Sigmoid colon (tissue), 7 donors: ENCODE results near the gene NDRG2. TPM values are rescaled to one million over a fixed set of nuclear protein-coding genes. Genes with fewer than 3 reads are reported as not detected.
A peak's percentile ranks its signal among the peaks of the same experiment; 100 is the strongest.

ENCODE experiments used
- DNase-seq: peaks from one replicate; pipeline ENCODE4 v3.0.0-alpha.2; 2019
- H3K27ac ChIP-seq, 4 donors: fragments of 200-600 bp; sonication (generic); one replicate each; pipeline ENCODE4 v1.5.1; 2016 to 2019; ENCODE audit warnings: mild to moderate bottlenecking in 1 of 4
- H3K27me3 ChIP-seq, 3 donors: fragments of 200-600 bp; sonication (generic); one replicate each; pipeline ENCODE4 v1.5.1; 2019; ENCODE audit warnings: mild to moderate bottlenecking in 1 of 3
- H3K36me3 ChIP-seq, 4 donors: fragments of 200-600 bp; sonication (generic); one replicate each; pipeline ENCODE4 v1.5.1; 2016 to 2019
- H3K4me1 ChIP-seq, 4 donors: fragments of 200-600 bp; sonication (generic); one replicate each; pipeline ENCODE4 v1.5.1; 2017 to 2019
- H3K4me3 ChIP-seq, 4 donors: fragments of 200-600 bp; sonication (generic); one replicate each; pipeline ENCODE4 v1.5.1; 2017 to 2019; ENCODE audit warnings: mild to moderate bottlenecking in 2 of 4, moderate library complexity in 1 of 4
- H3K9me3 ChIP-seq, 4 donors: fragments of 200-600 bp in 3 of 4; sonication (generic) in 3 of 4; one replicate each; pipeline versions ENCODE4 v1.5.1 to v1.6.1; 2013 to 2019
- CTCF ChIP-seq, 4 experiments: fragments of 450-650 bp in 3 of 4; fragments of 200-600 bp in 1 of 4; IDR thresholded peaks; one replicate each; pipeline ENCODE4 v1.5.1; 2016 to 2019; ENCODE audit warnings: antibody characterized with exemption in 4 of 4, mild to moderate bottlenecking in 3 of 4, moderate library complexity in 2 of 4
- EP300 ChIP-seq, 4 donors: sonication (generic); formaldehyde crosslinking; IDR thresholded peaks; one replicate each; pipeline ENCODE4 v1.6.1; 2017; ENCODE audit warnings: antibody characterized with exemption in 4 of 4
- POLR2A ChIP-seq, 2 donors: fragments of 450-650 bp; IDR thresholded peaks; one replicate each; pipeline ENCODE4 v1.6.1; 2016; ENCODE audit warnings: antibody characterized with exemption in 2 of 2, mild to moderate bottlenecking in 2 of 2, moderate library complexity in 2 of 2
- POLR2AphosphoS5 ChIP-seq, 4 donors: sonication (generic); formaldehyde crosslinking; IDR thresholded peaks; one replicate each; pipeline ENCODE4 v1.6.1; 2017; ENCODE audit warnings: antibody characterized with exemption in 4 of 4
- WGBS, 2 donors: extraction: QIAGEN DNeasy Blood & Tissue Kit; methylation state at CpG; one replicate each; pipeline ENCODE4 v1.1.7; 2013; 5-methylcytosine and 5-hydroxymethylcytosine counted together
- intact Hi-C: fragments of 100-400 bp; cut with DNase I; formaldehyde crosslinking; loops from one replicate; pipeline ENCODE4 v1.15.1; 2023
- polyA plus RNA-seq, 3 donors: library from polyadenylated mRNA; stranded (reverse); fragments of 200-250 nt; gene quantifications; one replicate each; pipeline ENCODE4 v1.2.3, GENCODE V29; 2013
- total RNA-seq, 4 donors: library from RNA; depleted of rRNA; stranded (reverse); fragments of >200 nt; gene quantifications; one replicate each; pipeline ENCODE4 v1.1.0, GENCODE V29; 2016
- donor health status: healthy with polysubstance abuse.
- donor health status: Bipolar disorder and iron deficiency.
- donor health status: healthy.

Gene NDRG2
- total and polyA plus RNA-seq, 7 donors, result 114 to 276 (median 199) TPM

GRCh38 chr14:21068521-21069387, 43.9 kb upstream of the NDRG2 start:
- Histone ChIP-seq H3K27ac (peak overlapping the region; percentile 87 to 93 (median 88)), H3K4me1 (peaks cover 0 to 39% (median 36%) of the 10 kb centered on the region in 4 donors), H3K36me3 (no peaks in the 10 kb centered on the region), H3K9me3 (no peaks in the 10 kb centered on the region), H3K4me3 (peak overlapping the region; percentile 60 to 85 (median 64)), H3K27me3 (no peaks in the 10 kb centered on the region)
- WGBS, 2 donors, result 8 to 14% methylated on average over 45 of the region's 45 CpGs
- intact Hi-C loops, result no loop called here
- peak; percentile 83 for DNase-seq
- TF ChIP-seq EP300 (IDR thresholded peaks at IDR 0.05) (no peak), CTCF (IDR thresholded peaks at IDR 0.05) (peak; percentile 54 to 72 (median 62))

GRCh38 chr14:21066882-21067502, 42.1 kb upstream of the NDRG2 start:
- WGBS, 2 donors, result 51 to 71% methylated on average over 7 of the region's 7 CpGs
- no peak for DNase-seq
- H3K27ac ChIP-seq, result no peak overlapping the region
- intact Hi-C loops, result no loop called here
- H3K27me3 ChIP-seq, result no peaks in the 10 kb centered on the region
- H3K36me3 ChIP-seq, result no peaks in the 10 kb centered on the region
- H3K4me1 ChIP-seq, result peaks cover 0 to 35% (median 31%) of the 10 kb centered on the region in 4 donors
- H3K9me3 ChIP-seq, result no peaks in the 10 kb centered on the region
- TF ChIP-seq EP300 (IDR thresholded peaks at IDR 0.05), result no peak
- TF ChIP-seq POLR2A (IDR thresholded peaks at IDR 0.05), result no peak
- TF ChIP-seq CTCF (IDR thresholded peaks at IDR 0.05), result no peak
- H3K4me3 ChIP-seq, result no peak overlapping the region

- 81 to 84% methylated on average over 3 of the region's 3 CpGs for WGBS, 2 donors
- intact Hi-C loops, result no loop called here
- Histone ChIP-seq H3K4me3 (no peak overlapping the region), H3K27me3 (no peaks in the 10 kb centered on the region), H3K9me3 (no peaks in the 10 kb centered on the region), H3K36me3 (no peaks in the 10 kb centered on the region), H3K27ac (peak overlapping the region in 1 of 4 donors; percentile 13), H3K4me1 (peaks cover 0 to 13% (median 4%) of the 10 kb centered on the region in 4 donors)
- TF ChIP-seq EP300 (IDR thresholded peaks at IDR 0.05) (no peak), CTCF (IDR thresholded peaks at IDR 0.05) (no peak), POLR2A (IDR thresholded peaks at IDR 0.05) (no peak), POLR2AphosphoS5 (IDR thresholded peaks at IDR 0.05) (no peak)
- DNase-seq, result no peak
Observed at GRCh38 chr14:21063479-21063878, 38.6 kb upstream of the NDRG2 start.

- DNase-seq, result no peak
- Histone ChIP-seq H3K36me3 (no peaks in the 10 kb centered on the region), H3K4me3 (no peak overlapping the region), H3K27me3 (no peaks in the 10 kb centered on the region), H3K27ac (no peak overlapping the region), H3K4me1 (peaks cover 0 to 9% (median 4%) of the 10 kb centered on the region in 4 donors), H3K9me3 (no peaks in the 10 kb centered on the region)
- 50 to 73% methylated on average over 3 of the region's 3 CpGs for WGBS, 2 donors
- intact Hi-C loops, result no loop called here
- TF ChIP-seq EP300 (IDR thresholded peaks at IDR 0.05), result no peak
- TF ChIP-seq POLR2AphosphoS5 (IDR thresholded peaks at IDR 0.05), result no peak
- no peak for TF ChIP-seq POLR2A (IDR thresholded peaks at IDR 0.05)
- TF ChIP-seq CTCF (IDR thresholded peaks at IDR 0.05), result no peak
Observed at GRCh38 chr14:21061347-21061668, 36.4 kb upstream of the NDRG2 start.
